Astrocyte (in vitro differentiated cells and primary cell): ENCODE results near the gene KIF7. TPM values are rescaled to one million over a fixed set of nuclear protein-coding genes. Genes with fewer than 3 reads are reported as not detected.

Experiments used
- DNase-seq: peaks from one replicate; pipeline ENCODE4 v3.0.0-alpha.2; 2010; ENCODE audit warnings: low read depth
- FAIRE-seq: peaks from 2 replicates; lab custom pipeline; 2011; peaks lifted over from hg19 to GRCh38; lab: Jason Lieb, UNC
- H2AFZ ChIP-seq: 2 replicates; pipeline ENCODE4 v1.6.0; 2012; ENCODE audit warnings: low read depth, low read length, inconsistent platforms
- H3K27ac ChIP-seq: 2 replicates; pipeline ENCODE4 v1.5.1; 2011; ENCODE audit warnings: low read depth, low read length, inconsistent platforms
- H3K27me3 ChIP-seq: 2 replicates; pipeline ENCODE4 v1.6.0; 2011; ENCODE audit warnings: low read length, inconsistent platforms; ENCODE audit not compliant: insufficient read depth
- H3K36me3 ChIP-seq: 2 replicates; pipeline ENCODE4 v1.5.1; 2011; ENCODE audit warnings: low read length, inconsistent platforms; ENCODE audit not compliant: insufficient read depth
- H3K4me1 ChIP-seq: 2 replicates; pipeline ENCODE4 v1.5.1; 2011; ENCODE audit warnings: low read length, inconsistent platforms; ENCODE audit not compliant: insufficient read depth
- H3K4me2 ChIP-seq: 2 replicates; pipeline ENCODE4 v1.6.0; 2012; ENCODE audit warnings: low read length, inconsistent platforms
- H3K4me3 ChIP-seq: 2 replicates; pipeline ENCODE4 v1.5.1; 2011; ENCODE audit warnings: low read depth, mild to moderate bottlenecking, low read length, inconsistent platforms; ENCODE audit not compliant: insufficient read depth
- H3K79me2 ChIP-seq: 2 replicates; pipeline ENCODE4 v1.6.0; 2012; ENCODE audit warnings: mild to moderate bottlenecking, low read length, inconsistent platforms; ENCODE audit not compliant: insufficient read depth
- H3K9ac ChIP-seq: 2 replicates; pipeline ENCODE4 v1.6.0; 2012; ENCODE audit warnings: mild to moderate bottlenecking, low read length, inconsistent platforms
- H3K9me3 ChIP-seq: 2 replicates; pipeline ENCODE4 v1.5.1; 2012; ENCODE audit warnings: low read depth, mild to moderate bottlenecking, low read length, inconsistent platforms; ENCODE audit not compliant: insufficient read depth
- H4K20me1 ChIP-seq: 2 replicates; pipeline ENCODE4 v1.6.0; 2012; ENCODE audit warnings: low read length, inconsistent platforms; ENCODE audit not compliant: insufficient read depth
- H3K27ac Mint-ChIP-seq: one replicate; pipeline ENCODE4 v1.8.0; 2021; ENCODE audit warnings: mild to moderate bottlenecking, mixed read lengths; ENCODE audit not compliant: unreplicated experiment
- H3K27me3 Mint-ChIP-seq: one replicate; pipeline ENCODE4 v1.8.0; 2021; ENCODE audit warnings: low read depth, mixed read lengths; ENCODE audit not compliant: unreplicated experiment
- H3K36me3 Mint-ChIP-seq: one replicate; pipeline ENCODE4 v1.8.0; 2021; ENCODE audit warnings: low read depth, mixed read lengths; ENCODE audit not compliant: unreplicated experiment
- H3K4me1 Mint-ChIP-seq: one replicate; pipeline ENCODE4 v1.8.0; 2021; ENCODE audit warnings: low read depth, mixed read lengths; ENCODE audit not compliant: unreplicated experiment
- H3K4me3 Mint-ChIP-seq: one replicate; pipeline ENCODE4 v1.8.0; 2021; ENCODE audit warnings: mild to moderate bottlenecking, moderate library complexity, mixed read lengths; ENCODE audit not compliant: unreplicated experiment
- H3K9me3 Mint-ChIP-seq: one replicate; pipeline ENCODE4 v1.8.0; 2021; ENCODE audit warnings: mild to moderate bottlenecking, mixed read lengths; ENCODE audit not compliant: unreplicated experiment
- EZH2 ChIP-seq: IDR thresholded peaks from 2 replicates; pipeline ENCODE4 v1.6.1; 2012; ENCODE audit warnings: mild to moderate bottlenecking, low read length, inconsistent platforms; ENCODE audit not compliant: insufficient read depth
- total RNA-seq: library from RNA; stranded (reverse); gene quantifications from 2 replicates; pipeline ENCODE4 v1.2.1, GENCODE V29; 2021
- TF ChIP-seq, protein P1 (sequence below): IDR thresholded peaks from 2 replicates; pipeline ENCODE4 v1.5.1; 2011; ENCODE audit warnings: low read depth, mild to moderate bottlenecking, inconsistent platforms, low read length, moderate library complexity; ENCODE audit not compliant: insufficient read depth

Gene KIF7
- total RNA-seq, 1 donor from 2014 or later, result 5.1 TPM

- Mint-ChIP-seq H3K27ac (no peak overlapping the region), H3K36me3 (peaks cover 11% of the 10 kb centered on the region)
Observed at GRCh38 chr15:89649716-89650115, 5.6 kb downstream of the KIF7 start.

GRCh38 chr15:89649013-89649625 lies 6.1 kb downstream of the KIF7 start:
- H3K27ac ChIP-seq, result no peak overlapping the region
- H3K36me3 Mint-ChIP-seq, result peaks cover 11% of the 10 kb centered on the region
- H3K27me3 ChIP-seq, result no peaks in the 10 kb centered on the region
- H3K27me3 Mint-ChIP-seq, result peaks cover 6% of the 10 kb centered on the region
- H3K4me1 Mint-ChIP-seq, result no peaks in the 10 kb centered on the region
- no peaks in the 10 kb centered on the region for H3K9me3 ChIP-seq
- no peaks in the 10 kb centered on the region for H3K9me3 Mint-ChIP-seq
- H3K79me2 ChIP-seq, result peaks cover 21% of the 10 kb centered on the region
- TF ChIP-seq EZH2, result no peak
- TF ChIP-seq, protein P1, sequence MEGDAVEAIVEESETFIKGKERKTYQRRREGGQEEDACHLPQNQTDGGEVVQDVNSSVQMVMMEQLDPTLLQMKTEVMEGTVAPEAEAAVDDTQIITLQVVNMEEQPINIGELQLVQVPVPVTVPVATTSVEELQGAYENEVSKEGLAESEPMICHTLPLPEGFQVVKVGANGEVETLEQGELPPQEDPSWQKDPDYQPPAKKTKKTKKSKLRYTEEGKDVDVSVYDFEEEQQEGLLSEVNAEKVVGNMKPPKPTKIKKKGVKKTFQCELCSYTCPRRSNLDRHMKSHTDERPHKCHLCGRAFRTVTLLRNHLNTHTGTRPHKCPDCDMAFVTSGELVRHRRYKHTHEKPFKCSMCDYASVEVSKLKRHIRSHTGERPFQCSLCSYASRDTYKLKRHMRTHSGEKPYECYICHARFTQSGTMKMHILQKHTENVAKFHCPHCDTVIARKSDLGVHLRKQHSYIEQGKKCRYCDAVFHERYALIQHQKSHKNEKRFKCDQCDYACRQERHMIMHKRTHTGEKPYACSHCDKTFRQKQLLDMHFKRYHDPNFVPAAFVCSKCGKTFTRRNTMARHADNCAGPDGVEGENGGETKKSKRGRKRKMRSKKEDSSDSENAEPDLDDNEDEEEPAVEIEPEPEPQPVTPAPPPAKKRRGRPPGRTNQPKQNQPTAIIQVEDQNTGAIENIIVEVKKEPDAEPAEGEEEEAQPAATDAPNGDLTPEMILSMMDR, result no peak
- no peak overlapping the region for H3K4me3 ChIP-seq
- H3K4me1 ChIP-seq, result no peaks in the 10 kb centered on the region
- H2AFZ ChIP-seq, result no peak overlapping the region
- DNase-seq (no peak), FAIRE-seq (no peak)
- no peak overlapping the region for H3K4me2 ChIP-seq
- no peaks in the 10 kb centered on the region for H3K36me3 ChIP-seq
- peaks cover 23% of the 10 kb centered on the region for H4K20me1 ChIP-seq
- no peak overlapping the region for H3K9ac ChIP-seq
- no peak overlapping the region for H3K27ac Mint-ChIP-seq
- H3K4me3 Mint-ChIP-seq, result no peak overlapping the region

More at GRCh38 chr15:89649716-89650115, 5.6 kb downstream of the KIF7 start:
- FAIRE-seq, result no peak
- peaks cover 23% of the 10 kb centered on the region for H4K20me1 ChIP-seq
- H3K27me3 ChIP-seq, result no peaks in the 10 kb centered on the region
- H3K4me1 Mint-ChIP-seq, result peaks cover 5% of the 10 kb centered on the region
- H3K79me2 ChIP-seq, result peaks cover 26% of the 10 kb centered on the region
- no peaks in the 10 kb centered on the region for H3K9me3 ChIP-seq
- no peak overlapping the region for H3K4me2 ChIP-seq
- H3K36me3 ChIP-seq, result no peaks in the 10 kb centered on the region
- H3K4me1 ChIP-seq, result peaks cover 5% of the 10 kb centered on the region
- H3K9me3 Mint-ChIP-seq, result no peaks in the 10 kb centered on the region
- no peak for DNase-seq
- H2AFZ ChIP-seq, result no peak overlapping the region
- H3K4me3 ChIP-seq, result no peak overlapping the region
- no peak overlapping the region for H3K9ac ChIP-seq
- H3K27ac ChIP-seq, result no peak overlapping the region
- peaks cover 10% of the 10 kb centered on the region for H3K27me3 Mint-ChIP-seq
- no peak for TF ChIP-seq EZH2
- TF ChIP-seq, protein P1, result no peak
- no peak overlapping the region for H3K4me3 Mint-ChIP-seq
